Transverse colon (tissue), 4 donors: ENCODE results near the gene ANKRD52. TPM values are rescaled to one million over a fixed set of nuclear protein-coding genes. Genes with fewer than 3 reads are reported as not detected.
A peak's percentile ranks its signal among the peaks of the same experiment; 100 is the strongest.

Experiments
- DNase-seq: peaks from one replicate; pipeline ENCODE4 v3.0.0-alpha.2; 2019
- H3K27ac ChIP-seq, 4 donors: fragments of 200-600 bp; sonication (generic); 2 replicates each; pipeline ENCODE4 v1.5.1; 2016 to 2018; ENCODE audit warnings: inconsistent platforms in 4 of 4
- H3K27me3 ChIP-seq: fragments of 200-600 bp; sonication (generic); 2 replicates; pipeline ENCODE4 v1.5.1; 2017; ENCODE audit warnings: inconsistent platforms
- H3K36me3 ChIP-seq, 4 donors: fragments of 200-600 bp; sonication (generic); 2 replicates each; pipeline ENCODE4 v1.5.1; 2017 to 2019; ENCODE audit warnings: inconsistent platforms in 4 of 4
- H3K4me1 ChIP-seq, 4 donors: fragments of 200-600 bp; sonication (generic); 2 replicates each; pipeline ENCODE4 v1.5.1; 2017 to 2020; ENCODE audit warnings: inconsistent platforms in 4 of 4
- H3K4me3 ChIP-seq, 4 donors: fragments of 200-600 bp; sonication (generic); 1 replicate in 1 of 4; 2 replicates in 3 of 4; pipeline versions ENCODE4 v1.5.1 to v1.6.1; 2017 to 2019; ENCODE audit warnings: inconsistent platforms in 4 of 4
- H3K9me3 ChIP-seq, 2 donors: fragments of 200-600 bp; sonication (generic); 2 replicates each; pipeline ENCODE4 v1.5.1; 2017 to 2019; ENCODE audit warnings: inconsistent platforms in 2 of 2
- EP300 ChIP-seq: sonication (generic); formaldehyde crosslinking; IDR thresholded peaks from one replicate; pipeline ENCODE4 v1.6.1; 2017; ENCODE audit warnings: antibody characterized with exemption, low read depth
- POLR2A ChIP-seq: fragments of 450-650 bp; IDR thresholded peaks from one replicate; pipeline ENCODE4 v1.6.1; 2016; ENCODE audit warnings: antibody characterized with exemption, mild to moderate bottlenecking, moderate library complexity
- POLR2AphosphoS5 ChIP-seq, 3 donors: sonication (generic); formaldehyde crosslinking; IDR thresholded peaks; one replicate each; pipeline ENCODE4 v1.6.1; 2016; ENCODE audit warnings: antibody characterized with exemption in 3 of 3
- WGBS, 2 donors: methylation state at CpG; one replicate each; pipeline ENCODE4 v1.1.5; 2018; ENCODE audit warnings: low coverage in 1 of 2; 5-methylcytosine and 5-hydroxymethylcytosine counted together
- in situ Hi-C, 4 donors: fragments of 200-750 bp; cut with MboI; loops; one replicate each; pipeline versions ENCODE4 v1.15.0 to v1.15.1; 2017; ENCODE audit warnings: low sequenced_read_pairs in 3 of 4, low pct_ligation_motif_present in 1 of 4, low pct_unique_long_range_greater_than_20kb in 1 of 4
- intact Hi-C: fragments of 100-400 bp; cut with DNase I; formaldehyde crosslinking; loops from one replicate; pipeline ENCODE4 v1.15.1; 2023; ENCODE audit warnings: low total_unique reads
- total RNA-seq, 4 donors: library from RNA; depleted of rRNA; stranded (reverse); fragments of >200 nt; gene quantifications; one replicate each; pipeline ENCODE4 v1.1.0, GENCODE V29; 2016
- TF ChIP-seq, protein P1 (sequence below), 5 experiments: fragments of 200-600 bp in 3 of 5; fragments of 450-650 bp in 2 of 5; sonication (generic) in 3 of 5; IDR thresholded peaks; 1 replicate in 2 of 5; 2 replicates in 3 of 5; pipeline ENCODE4 v1.5.1; 2016 to 2017; ENCODE audit warnings: antibody characterized with exemption in 5 of 5, inconsistent platforms in 3 of 5, mild to moderate bottlenecking in 2 of 5, moderate library complexity in 1 of 5

ANKRD52 gene
- total RNA-seq, 4 donors from 2014 or later, result 28.4 to 120 (median 40.0) TPM

GRCh38 chr12:56261503-56262232 is 3.5 kb upstream of the ANKRD52 start:
- in situ Hi-C loops (no loop called here), intact Hi-C loops (no loop called here)
- no peak for TF ChIP-seq POLR2AphosphoS5 (IDR thresholded peaks at IDR 0.05)
- no peak for TF ChIP-seq POLR2A
- no peak for TF ChIP-seq EP300
- TF ChIP-seq, protein P1, sequence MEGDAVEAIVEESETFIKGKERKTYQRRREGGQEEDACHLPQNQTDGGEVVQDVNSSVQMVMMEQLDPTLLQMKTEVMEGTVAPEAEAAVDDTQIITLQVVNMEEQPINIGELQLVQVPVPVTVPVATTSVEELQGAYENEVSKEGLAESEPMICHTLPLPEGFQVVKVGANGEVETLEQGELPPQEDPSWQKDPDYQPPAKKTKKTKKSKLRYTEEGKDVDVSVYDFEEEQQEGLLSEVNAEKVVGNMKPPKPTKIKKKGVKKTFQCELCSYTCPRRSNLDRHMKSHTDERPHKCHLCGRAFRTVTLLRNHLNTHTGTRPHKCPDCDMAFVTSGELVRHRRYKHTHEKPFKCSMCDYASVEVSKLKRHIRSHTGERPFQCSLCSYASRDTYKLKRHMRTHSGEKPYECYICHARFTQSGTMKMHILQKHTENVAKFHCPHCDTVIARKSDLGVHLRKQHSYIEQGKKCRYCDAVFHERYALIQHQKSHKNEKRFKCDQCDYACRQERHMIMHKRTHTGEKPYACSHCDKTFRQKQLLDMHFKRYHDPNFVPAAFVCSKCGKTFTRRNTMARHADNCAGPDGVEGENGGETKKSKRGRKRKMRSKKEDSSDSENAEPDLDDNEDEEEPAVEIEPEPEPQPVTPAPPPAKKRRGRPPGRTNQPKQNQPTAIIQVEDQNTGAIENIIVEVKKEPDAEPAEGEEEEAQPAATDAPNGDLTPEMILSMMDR (IDR thresholded peaks at IDR 0.05), result no peak
- 76 to 84% methylated on average over 4 to 5 of the region's 5 CpGs for WGBS, 2 donors
- H3K27ac ChIP-seq, result no peak overlapping the region
- peak; percentile 38 for DNase-seq
- no peaks in the 10 kb centered on the region for H3K27me3 ChIP-seq
- no peaks in the 10 kb centered on the region for H3K36me3 ChIP-seq
- H3K4me1 ChIP-seq, result peaks cover 17 to 26% (median 23%) of the 10 kb centered on the region in 4 donors
- no peak overlapping the region for H3K4me3 ChIP-seq
- H3K9me3 ChIP-seq, result no peaks in the 10 kb centered on the region

DNA sequence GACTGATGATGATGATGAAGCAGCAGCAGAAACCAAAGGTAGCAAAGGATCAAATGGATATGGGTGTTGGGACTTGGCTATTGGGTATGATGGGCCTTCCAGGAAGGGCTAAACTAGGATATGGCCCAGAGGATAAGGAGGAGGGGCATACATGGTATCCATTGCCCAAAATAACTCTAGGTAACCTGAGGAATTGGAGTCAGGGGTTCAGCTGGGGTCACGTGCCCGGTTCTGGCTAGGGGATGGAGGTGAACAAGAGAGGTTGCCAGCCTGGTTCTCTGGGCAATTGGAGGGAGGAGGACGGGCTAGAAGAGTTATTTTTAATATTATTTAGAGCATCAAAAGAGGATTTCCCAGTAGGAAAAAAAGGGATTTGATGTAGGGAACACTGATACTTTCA is 2.7 kb upstream of the ANKRD52 start:
- in situ Hi-C loops, result no loop called here

DNA sequence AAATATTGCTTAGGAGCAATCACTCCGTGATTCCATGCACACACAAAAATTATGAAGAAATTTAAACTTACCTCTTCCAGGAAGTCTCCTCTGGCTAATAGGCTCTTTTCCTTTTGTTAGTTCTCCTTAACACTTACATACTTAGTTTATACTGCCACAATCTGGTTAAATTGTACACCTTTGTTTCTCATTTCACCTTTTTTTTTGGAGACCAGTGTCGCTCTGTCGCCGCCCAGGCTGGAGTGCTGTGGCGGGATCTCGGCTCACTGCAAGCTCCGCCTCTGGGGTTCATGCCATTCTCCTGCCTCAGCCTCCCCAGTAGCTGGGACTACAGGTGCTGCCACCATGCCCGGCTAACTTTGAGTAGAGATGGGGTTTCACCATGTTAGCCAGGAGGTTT is 2.2 kb upstream of the ANKRD52 start:
- in situ Hi-C loops, result no loop called here
- no peak for TF ChIP-seq POLR2A
- WGBS, 2 donors, result 69 to 95% methylated on average over 1 to 8 of the region's 8 CpGs

More for the DNA sequence above, 2.7 kb upstream of the ANKRD52 start:
- Histone ChIP-seq H3K27ac (no peak overlapping the region), H3K27me3 (no peaks in the 10 kb centered on the region), H3K4me1 (peaks cover 16 to 25% (median 23%) of the 10 kb centered on the region in 4 donors), H3K9me3 (no peaks in the 10 kb centered on the region), H3K36me3 (no peaks in the 10 kb centered on the region), H3K4me3 (no peak overlapping the region)
- no peak for DNase-seq
- WGBS, 2 donors, result 67 to 91% methylated on average over 1 to 3 of the region's 3 CpGs
- intact Hi-C loops, result no loop called here
- TF ChIP-seq EP300 (no peak), POLR2AphosphoS5 (IDR thresholded peaks at IDR 0.05) (no peak), POLR2A (no peak)
- TF ChIP-seq, protein P1 (IDR thresholded peaks at IDR 0.05), result no peak

GRCh38 chr12:56258820-56259183 is 618 bp upstream of the ANKRD52 start:
- H3K9me3 ChIP-seq, result no peaks in the 10 kb centered on the region
- intact Hi-C loops (no loop called here), in situ Hi-C loops (no loop called here)
- 11 to 14% methylated on average over 6 to 9 of the region's 9 CpGs for WGBS, 2 donors
- TF ChIP-seq POLR2A (no peak), POLR2AphosphoS5 (IDR thresholded peaks at IDR 0.05) (no peak), EP300 (no peak)
- TF ChIP-seq, protein P1 (IDR thresholded peaks at IDR 0.05), result no peak
- H3K27ac ChIP-seq, result peak overlapping the region; percentile 87 to 93 (median 90)
- no peaks in the 10 kb centered on the region for H3K27me3 ChIP-seq
- H3K36me3 ChIP-seq, result peaks cover 0 to 21% (median 6%) of the 10 kb centered on the region in 4 donors
- H3K4me3 ChIP-seq, result peak overlapping the region; percentile 31 to 83 (median 70)
- DNase-seq, result no peak
- H3K4me1 ChIP-seq, result peaks cover 16 to 23% (median 22%) of the 10 kb centered on the region in 4 donors

More for the DNA sequence above, 2.2 kb upstream of the ANKRD52 start:
- H3K36me3 ChIP-seq, result peaks cover 0 to 5% (median 0%) of the 10 kb centered on the region in 4 donors
- H3K27ac ChIP-seq, result no peak overlapping the region
- no peaks in the 10 kb centered on the region for H3K27me3 ChIP-seq
- no peak overlapping the region for H3K4me3 ChIP-seq
- intact Hi-C loops, result no loop called here
- DNase-seq, result no peak
- H3K4me1 ChIP-seq, result peaks cover 16 to 23% (median 22%) of the 10 kb centered on the region in 4 donors
- H3K9me3 ChIP-seq, result no peaks in the 10 kb centered on the region
